Measurements from ENCODE around the gene SYCP2.
"Not testable (repeated sequence)": the region's sequence is repeated elsewhere in the genome, so short reads cannot be mapped to it uniquely, and the experiment has no call there.

The SYCP2 gene

GRCh38 chr20:59856941-59857340, 76.5 kb downstream of the SYCP2 start:
- H3K4me1 ChIP-seq (ENCODE audit: control insufficient read depth, low read depth, low read length); H3K27me3 ChIP-seq (ENCODE audit: control insufficient read depth, insufficient read depth, low read length); H3K9me3 ChIP-seq (ENCODE audit: control insufficient read depth, low read depth, low read length); H3K9ac ChIP-seq (ENCODE audit: low read length); H3K4me3 ChIP-seq (ENCODE audit: low read length); H3K27ac ChIP-seq (ENCODE audit: low read length); H3K36me3 ChIP-seq (ENCODE audit: control insufficient read depth, low read depth, low read length): not testable (repeated sequence)

- not testable (repeated sequence) for H3K27ac ChIP-seq (ENCODE audit: low read length); H3K4me3 ChIP-seq (ENCODE audit: low read length); H3K4me1 ChIP-seq (ENCODE audit: control insufficient read depth, low read depth, low read length); H3K27me3 ChIP-seq (ENCODE audit: control insufficient read depth, insufficient read depth, low read length); H3K9me3 ChIP-seq (ENCODE audit: control insufficient read depth, low read depth, low read length); H3K9ac ChIP-seq (ENCODE audit: low read length); H3K36me3 ChIP-seq (ENCODE audit: control insufficient read depth, low read depth, low read length)
Observed at GRCh38 chr20:59856526-59856925, 76.9 kb downstream of the SYCP2 start.

GRCh38 chr20:59850018-59850641, 83.3 kb downstream of the SYCP2 start:
- no peak overlapping the region for H3K4me3 ChIP-seq (ENCODE audit: low read length)
- H3K36me3 ChIP-seq (ENCODE audit: control insufficient read depth, low read depth, low read length): no peaks in the 10 kb centered on the region
- H3K9me3 ChIP-seq (ENCODE audit: control insufficient read depth, low read depth, low read length): no peaks in the 10 kb centered on the region
- no peaks in the 10 kb centered on the region for H3K27me3 ChIP-seq (ENCODE audit: control insufficient read depth, insufficient read depth, low read length)
- no peak overlapping the region for H3K27ac ChIP-seq (ENCODE audit: low read length)
- no peak overlapping the region for H3K9ac ChIP-seq (ENCODE audit: low read length)
- no peaks in the 10 kb centered on the region for H3K4me1 ChIP-seq (ENCODE audit: control insufficient read depth, low read depth, low read length)

GRCh38 chr20:59848182-59848581, 85.3 kb downstream of the SYCP2 start:
- no peak overlapping the region for H3K27ac ChIP-seq (ENCODE audit: low read length)
- H3K27me3 ChIP-seq (ENCODE audit: control insufficient read depth, insufficient read depth, low read length): no peaks in the 10 kb centered on the region
- no peak overlapping the region for H3K4me3 ChIP-seq (ENCODE audit: low read length)
- no peaks in the 10 kb centered on the region for H3K4me1 ChIP-seq (ENCODE audit: control insufficient read depth, low read depth, low read length)
- H3K9ac ChIP-seq (ENCODE audit: low read length): no peak overlapping the region
- H3K36me3 ChIP-seq (ENCODE audit: control insufficient read depth, low read depth, low read length): no peaks in the 10 kb centered on the region
- no peaks in the 10 kb centered on the region for H3K9me3 ChIP-seq (ENCODE audit: control insufficient read depth, low read depth, low read length)

- no peaks in the 10 kb centered on the region for H3K4me1 ChIP-seq (ENCODE audit: control insufficient read depth, low read depth, low read length)
- H3K9me3 ChIP-seq (ENCODE audit: control insufficient read depth, low read depth, low read length): no peaks in the 10 kb centered on the region
- no peak overlapping the region for H3K27ac ChIP-seq (ENCODE audit: low read length)
- H3K36me3 ChIP-seq (ENCODE audit: control insufficient read depth, low read depth, low read length): no peaks in the 10 kb centered on the region
- no peak overlapping the region for H3K9ac ChIP-seq (ENCODE audit: low read length)
- H3K27me3 ChIP-seq (ENCODE audit: control insufficient read depth, insufficient read depth, low read length): no peaks in the 10 kb centered on the region
- no peak overlapping the region for H3K4me3 ChIP-seq (ENCODE audit: low read length)
Observed at GRCh38 chr20:59845472-59845871, 88.0 kb downstream of the SYCP2 start.

- Histone ChIP-seq H3K27me3 (ENCODE audit: control insufficient read depth, insufficient read depth, low read length) (peaks cover 16% of the 10 kb centered on the region), H3K36me3 (ENCODE audit: control insufficient read depth, low read depth, low read length) (no peaks in the 10 kb centered on the region), H3K4me3 (ENCODE audit: low read length) (no peak overlapping the region), H3K9ac (ENCODE audit: low read length) (no peak overlapping the region), H3K9me3 (ENCODE audit: control insufficient read depth, low read depth, low read length) (no peaks in the 10 kb centered on the region), H3K4me1 (ENCODE audit: control insufficient read depth, low read depth, low read length) (peaks cover 17% of the 10 kb centered on the region), H3K27ac (ENCODE audit: low read length) (no peak overlapping the region)
Observed at GRCh38 chr20:59839400-59839799, 94.0 kb downstream of the SYCP2 start.

GRCh38 chr20:59837623-59838394, 95.6 kb downstream of the SYCP2 start:
- Histone ChIP-seq H3K27ac (ENCODE audit: low read length) (no peak overlapping the region), H3K36me3 (ENCODE audit: control insufficient read depth, low read depth, low read length) (no peaks in the 10 kb centered on the region), H3K27me3 (ENCODE audit: control insufficient read depth, insufficient read depth, low read length) (peaks cover 16% of the 10 kb centered on the region), H3K9ac (ENCODE audit: low read length) (no peak overlapping the region), H3K4me1 (ENCODE audit: control insufficient read depth, low read depth, low read length) (peaks cover 17% of the 10 kb centered on the region), H3K4me3 (ENCODE audit: low read length) (no peak overlapping the region), H3K9me3 (ENCODE audit: control insufficient read depth, low read depth, low read length) (no peaks in the 10 kb centered on the region)

- Histone ChIP-seq H3K27me3 (ENCODE audit: control insufficient read depth, insufficient read depth, low read length) (peaks cover 16% of the 10 kb centered on the region), H3K9ac (ENCODE audit: low read length) (no peak overlapping the region), H3K27ac (ENCODE audit: low read length) (no peak overlapping the region), H3K4me3 (ENCODE audit: low read length) (no peak overlapping the region), H3K9me3 (ENCODE audit: control insufficient read depth, low read depth, low read length) (no peaks in the 10 kb centered on the region), H3K36me3 (ENCODE audit: control insufficient read depth, low read depth, low read length) (no peaks in the 10 kb centered on the region), H3K4me1 (ENCODE audit: control insufficient read depth, low read depth, low read length) (peaks cover 17% of the 10 kb centered on the region)
Observed at GRCh38 chr20:59836767-59837166, 96.7 kb downstream of the SYCP2 start.

- Histone ChIP-seq H3K4me3 (ENCODE audit: low read length) (no peak overlapping the region), H3K27me3 (ENCODE audit: control insufficient read depth, insufficient read depth, low read length) (peaks cover 16% of the 10 kb centered on the region), H3K27ac (ENCODE audit: low read length) (no peak overlapping the region), H3K9ac (ENCODE audit: low read length) (no peak overlapping the region), H3K4me1 (ENCODE audit: control insufficient read depth, low read depth, low read length) (peaks cover 17% of the 10 kb centered on the region), H3K36me3 (ENCODE audit: control insufficient read depth, low read depth, low read length) (no peaks in the 10 kb centered on the region), H3K9me3 (ENCODE audit: control insufficient read depth, low read depth, low read length) (no peaks in the 10 kb centered on the region)
Observed at GRCh38 chr20:59835448-59836395, 97.7 kb downstream of the SYCP2 start.

GRCh38 chr20:59835057-59835447, 98.4 kb downstream of the SYCP2 start:
- peaks cover 17% of the 10 kb centered on the region for H3K4me1 ChIP-seq (ENCODE audit: control insufficient read depth, low read depth, low read length)
- H3K9me3 ChIP-seq (ENCODE audit: control insufficient read depth, low read depth, low read length): no peaks in the 10 kb centered on the region
- H3K9ac ChIP-seq (ENCODE audit: low read length): no peak overlapping the region
- no peak overlapping the region for H3K4me3 ChIP-seq (ENCODE audit: low read length)
- H3K36me3 ChIP-seq (ENCODE audit: control insufficient read depth, low read depth, low read length): no peaks in the 10 kb centered on the region
- peaks cover 16% of the 10 kb centered on the region for H3K27me3 ChIP-seq (ENCODE audit: control insufficient read depth, insufficient read depth, low read length)
- H3K27ac ChIP-seq (ENCODE audit: low read length): no peak overlapping the region
